ENCODE results near the gene ERC1.
A peak's percentile ranks its signal among the peaks of the same experiment; 100 is the strongest.
"Not testable (repeated sequence)": the region's sequence is repeated elsewhere in the genome, so short reads cannot be mapped to it uniquely, and the experiment has no call there.

ERC1 gene

DNA sequence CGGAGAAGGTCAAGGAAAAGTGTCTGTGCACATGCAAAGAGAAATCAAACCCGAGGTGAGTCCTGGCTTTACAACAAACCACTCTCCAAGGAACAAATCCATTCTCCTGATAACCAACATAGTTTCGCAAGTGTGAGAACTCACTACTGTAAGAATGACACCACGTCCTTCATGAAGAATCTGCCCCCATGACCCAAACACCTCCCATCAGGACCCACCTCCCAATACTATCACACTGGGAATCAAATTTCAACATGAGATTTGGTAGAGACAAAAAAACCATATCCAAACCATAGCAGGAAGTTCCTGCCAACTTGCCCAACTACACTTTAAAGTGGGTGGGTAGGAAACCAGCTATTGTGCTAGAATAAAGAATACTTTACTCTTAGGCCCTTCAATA is 2.4 kb upstream of the ERC1 start:
- DNase-seq = no peak

DNA sequence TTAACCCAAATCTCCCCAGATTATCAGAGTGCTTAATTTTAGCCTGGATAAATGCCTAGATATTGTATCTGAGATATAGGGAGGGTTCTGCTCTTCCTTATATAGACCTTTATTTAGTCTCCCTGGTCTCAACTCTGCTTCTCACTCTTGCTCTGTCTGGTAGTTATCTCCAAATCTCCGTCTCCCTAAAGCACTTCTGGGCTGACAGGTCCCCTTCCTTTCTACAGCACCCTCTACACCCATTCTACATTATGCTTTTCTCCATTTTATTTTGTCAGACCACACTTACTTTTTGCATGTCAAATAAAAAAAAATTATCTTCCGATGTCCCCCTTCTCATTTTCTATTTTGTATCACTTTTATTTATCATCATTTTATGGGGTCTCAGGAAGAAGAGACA is 2.0 kb upstream of the ERC1 start:
- DNase-seq = no peak

DNA sequence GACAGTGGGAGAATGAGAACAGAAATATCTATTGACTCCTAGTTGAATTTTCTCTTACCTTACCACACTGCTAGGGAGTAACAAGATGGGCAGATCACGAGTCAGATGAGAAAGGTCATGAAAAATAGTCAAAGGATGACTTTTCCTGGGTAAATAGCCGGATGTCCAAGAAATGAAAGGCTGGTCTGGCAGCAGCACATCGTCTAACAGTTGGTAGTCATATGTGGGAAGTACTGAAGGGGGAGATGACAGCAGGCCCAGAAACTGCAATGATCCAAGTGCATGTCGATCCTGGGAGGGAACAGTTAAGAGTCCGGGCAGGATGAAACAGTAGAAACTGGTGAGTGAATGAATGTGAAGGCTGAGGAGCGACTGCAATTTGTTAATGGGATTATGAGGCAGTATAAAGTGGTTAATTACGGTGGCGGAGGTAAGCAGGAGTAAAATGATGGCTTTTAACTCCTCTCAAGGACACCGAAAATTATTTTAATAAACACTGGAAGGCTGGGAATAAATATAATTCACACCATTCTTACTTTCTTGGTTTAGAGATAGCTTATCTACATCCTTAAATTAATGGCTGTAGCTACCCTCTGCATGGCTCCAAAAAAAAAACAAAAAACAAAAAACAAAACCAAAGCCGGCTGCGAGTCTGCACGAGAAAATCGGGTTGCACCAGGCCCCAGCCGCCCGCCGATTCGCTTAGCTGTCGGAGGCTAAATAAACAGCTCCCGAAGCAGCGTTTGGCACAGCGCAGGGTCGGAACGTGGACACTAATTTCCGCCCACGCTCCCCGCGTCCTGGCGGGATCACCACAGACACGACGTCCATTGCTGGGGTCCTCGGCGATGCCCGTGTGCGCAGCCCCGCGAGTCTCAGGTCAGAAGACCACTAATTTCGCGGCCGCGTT is 1.0 kb upstream of the ERC1 start:
- no peak for DNase-seq

DNA sequence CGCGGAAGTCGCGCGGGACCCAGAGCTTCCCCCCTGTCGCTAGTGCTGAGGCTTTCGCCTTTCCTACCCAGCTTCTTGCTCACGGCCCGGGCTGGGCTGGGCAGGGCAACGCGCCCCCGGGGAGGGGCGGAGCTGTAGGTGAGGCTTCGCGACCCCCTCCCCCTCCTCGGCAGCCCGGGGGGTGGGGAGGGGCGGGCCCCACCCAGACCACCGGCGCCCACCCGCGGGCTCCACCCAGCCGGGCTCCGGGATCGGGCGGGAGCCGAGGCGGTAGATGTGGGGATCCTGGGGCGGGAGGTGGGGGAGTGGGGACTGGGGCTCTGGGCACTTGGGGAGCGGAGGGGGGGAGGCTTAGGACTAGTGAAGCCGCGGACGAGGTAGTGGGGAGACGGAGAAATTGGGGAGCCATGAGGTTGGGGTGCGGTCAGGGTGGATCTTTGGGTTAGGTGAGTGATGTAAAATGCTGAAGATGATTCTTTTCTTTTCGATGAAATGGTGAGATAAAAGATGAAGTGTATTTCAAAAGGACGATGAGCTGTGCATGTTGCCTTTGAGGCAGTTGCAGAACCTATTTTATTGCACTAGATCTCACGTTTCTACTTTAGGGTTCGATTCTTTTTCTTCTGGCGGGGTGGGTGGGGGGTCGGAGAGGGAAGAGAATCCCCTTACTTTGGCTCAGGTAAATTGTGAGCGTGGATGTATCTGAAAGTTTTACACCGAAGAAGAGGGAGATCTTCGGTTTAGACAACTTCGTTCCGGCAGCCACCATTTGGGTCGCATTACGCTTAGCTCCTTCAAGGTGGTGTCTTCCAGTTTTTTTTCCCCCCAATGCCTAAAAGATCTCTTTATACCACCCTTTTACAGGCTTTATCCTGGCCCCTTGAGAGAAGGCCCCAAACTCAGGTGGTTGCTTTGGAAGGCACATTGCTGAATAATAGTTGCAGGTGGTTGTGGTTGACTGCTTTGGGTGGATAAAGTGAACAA is 619 bp downstream of the ERC1 start:
- peak in 1 of 2 donors; percentile 17 for DNase-seq

DNA sequence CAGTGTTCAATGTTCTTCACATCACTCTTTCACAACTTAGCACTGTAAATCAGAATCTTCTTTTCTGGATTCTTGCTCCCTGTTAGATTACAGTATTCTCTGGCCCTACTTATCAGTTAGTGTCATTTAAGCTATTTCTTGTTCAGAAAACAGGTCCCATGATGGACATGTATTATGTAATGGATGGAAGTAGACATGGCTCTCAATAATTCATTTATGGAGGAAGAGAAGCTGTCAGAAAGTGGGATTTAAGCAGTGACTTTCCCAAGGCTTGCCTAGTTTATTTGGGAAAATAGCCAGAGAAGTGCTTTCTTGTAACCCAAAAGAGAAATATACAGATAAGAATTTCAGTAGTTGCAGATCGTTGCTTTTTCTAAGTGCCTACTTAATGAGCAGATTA is 1.6 kb downstream of the ERC1 start:
- DNase-seq = no peak

DNA sequence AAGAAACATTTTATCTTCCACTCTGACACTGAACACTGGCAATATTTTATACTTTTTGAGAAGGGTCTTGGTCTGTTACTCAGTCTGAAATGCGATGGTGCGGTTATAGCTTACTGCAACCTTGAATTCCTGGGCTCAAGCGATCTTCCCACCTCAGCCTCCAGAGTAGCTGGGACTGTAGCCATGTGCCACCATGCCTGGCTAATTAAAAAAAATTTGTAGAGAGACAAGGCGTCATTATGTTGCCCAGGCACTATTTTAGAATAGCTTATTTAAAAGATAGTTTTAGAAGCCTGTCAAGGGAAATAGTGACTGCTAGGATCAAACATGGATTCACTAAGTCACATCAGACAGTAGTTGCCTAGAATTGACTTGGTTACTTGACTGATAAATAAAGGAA is 5.9 kb downstream of the ERC1 start:
- no peak for DNase-seq

DNA sequence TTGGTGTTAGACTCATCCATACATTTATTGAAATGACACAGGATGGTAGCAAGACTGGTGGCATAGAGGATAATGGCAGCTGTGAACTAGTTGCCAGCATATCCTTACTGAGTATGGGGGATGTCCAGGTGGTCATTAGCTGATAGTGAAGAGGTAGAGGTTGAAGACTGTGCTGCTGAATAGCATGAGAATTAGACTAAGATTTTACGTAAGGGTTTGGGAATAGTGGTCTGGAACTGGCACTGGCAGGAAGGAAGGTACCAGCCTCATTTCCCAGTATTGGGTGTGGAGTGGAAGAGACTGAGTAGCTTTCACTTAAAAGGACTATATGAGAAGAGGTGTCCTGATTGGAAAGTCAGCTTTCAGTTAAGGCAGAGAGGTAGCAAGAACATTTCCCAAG is 6.5 kb downstream of the ERC1 start:
- no peak for DNase-seq

DNA sequence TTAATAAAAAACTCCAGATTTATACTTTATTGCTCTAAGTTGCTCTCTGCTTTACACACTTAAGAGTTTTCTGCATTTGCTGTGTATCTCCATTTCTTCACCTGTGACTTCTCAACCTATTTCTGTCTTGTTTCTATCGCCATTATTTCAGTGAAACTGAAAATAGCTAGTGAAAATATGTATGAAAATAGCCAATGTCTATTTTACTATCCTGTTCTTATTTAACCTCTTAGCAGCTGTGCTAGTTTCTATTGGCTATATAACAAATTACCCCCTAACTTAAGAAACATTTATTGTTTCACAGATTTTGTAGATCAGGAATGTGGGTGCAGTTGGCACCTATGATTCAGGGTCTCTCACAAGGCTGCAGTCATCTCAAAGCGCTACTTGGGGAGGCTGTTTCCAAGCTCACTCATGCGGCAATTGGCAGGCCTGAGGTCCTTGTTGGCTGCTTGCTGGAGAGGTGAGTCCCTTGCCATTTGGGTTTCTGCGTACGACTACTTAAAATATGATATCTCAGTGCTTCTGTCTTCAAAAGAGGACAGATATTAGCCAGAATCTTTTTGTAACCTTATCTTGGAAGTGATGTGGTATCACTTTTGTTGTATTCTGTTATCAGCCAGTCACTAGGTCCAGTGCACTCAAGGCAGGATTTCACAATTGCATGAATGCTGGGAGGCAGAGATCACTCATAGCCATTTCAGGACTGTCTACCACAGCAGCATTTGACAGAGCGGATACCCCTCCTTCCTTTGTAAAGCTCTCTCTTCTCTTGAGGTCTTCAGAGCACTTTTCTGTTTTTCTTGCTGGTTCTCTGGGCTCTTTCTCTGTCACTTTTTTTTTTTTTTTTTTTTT is 7.2 kb downstream of the ERC1 start:
- DNase-seq = no peak

DNA sequence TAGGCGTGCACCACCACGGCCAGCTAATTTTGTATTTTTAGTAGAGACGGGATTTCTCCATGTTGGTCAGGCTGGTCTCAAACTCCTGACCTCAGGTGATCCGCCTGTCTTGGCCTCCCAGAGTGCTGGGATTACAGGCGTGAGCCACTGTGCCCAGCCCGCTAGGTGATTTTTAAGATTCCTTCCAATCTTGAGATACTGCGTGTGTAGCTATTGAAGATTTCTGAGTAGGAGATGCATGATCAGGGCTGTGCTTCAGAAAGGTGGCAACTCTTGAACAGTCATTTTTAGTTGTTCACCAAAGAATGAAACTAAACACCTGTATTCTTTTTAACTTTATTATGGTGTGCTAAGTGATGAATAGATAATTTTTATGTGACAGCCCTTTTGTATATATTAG is 8.7 kb downstream of the ERC1 start:
- not testable (repeated sequence) for DNase-seq

DNA sequence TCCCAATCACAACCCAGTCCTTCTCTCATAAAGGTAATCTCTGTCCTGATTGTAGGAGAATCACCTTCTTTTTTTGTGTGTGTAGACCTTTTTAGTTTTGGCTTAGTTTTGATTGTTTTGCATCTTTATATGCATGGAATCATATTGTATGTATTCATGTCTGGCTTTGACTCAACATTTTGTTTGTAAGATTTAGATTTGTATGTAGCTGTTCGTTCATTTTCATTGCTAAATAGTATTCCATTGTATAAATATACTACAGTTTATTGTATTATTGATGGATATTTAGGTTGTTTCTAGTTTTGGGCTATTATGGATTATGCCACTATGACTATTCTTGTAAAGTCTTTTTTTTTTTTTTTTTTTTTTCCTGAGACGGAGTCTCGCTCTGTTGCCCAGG is 10.5 kb downstream of the ERC1 start:
- no peak for DNase-seq

DNA sequence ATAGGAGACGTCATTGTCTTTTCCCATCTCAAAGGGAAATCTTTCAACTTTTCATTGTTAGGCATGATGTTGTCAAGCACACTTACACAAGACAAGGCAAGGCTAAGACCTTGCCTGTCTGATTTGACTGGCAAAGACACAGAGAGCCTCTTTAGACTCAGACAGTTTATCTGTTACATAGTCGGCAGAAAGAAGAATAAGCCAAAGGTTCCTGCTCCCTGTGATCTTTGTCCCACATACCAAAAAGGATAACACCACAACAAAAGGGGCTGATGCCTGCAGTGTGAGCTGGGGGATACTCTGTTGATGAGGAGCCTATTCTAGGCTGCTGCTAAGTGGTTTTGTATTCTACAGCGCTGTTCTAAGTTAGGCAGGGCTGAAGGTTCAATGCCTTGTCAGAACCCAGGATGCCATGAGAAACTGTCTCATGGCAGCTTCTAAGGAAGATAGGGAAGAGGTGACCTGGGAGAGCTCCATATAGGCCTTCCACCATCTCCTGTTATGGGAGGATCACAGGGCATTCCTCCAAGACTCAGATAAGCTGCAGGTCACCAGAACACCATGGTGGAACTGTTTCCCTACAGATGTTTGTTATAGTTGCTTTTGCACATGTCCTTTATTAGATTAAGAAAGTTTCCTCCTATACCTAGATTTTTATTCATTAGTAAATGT is 12.7 kb downstream of the ERC1 start:
- no peak for DNase-seq

DNA sequence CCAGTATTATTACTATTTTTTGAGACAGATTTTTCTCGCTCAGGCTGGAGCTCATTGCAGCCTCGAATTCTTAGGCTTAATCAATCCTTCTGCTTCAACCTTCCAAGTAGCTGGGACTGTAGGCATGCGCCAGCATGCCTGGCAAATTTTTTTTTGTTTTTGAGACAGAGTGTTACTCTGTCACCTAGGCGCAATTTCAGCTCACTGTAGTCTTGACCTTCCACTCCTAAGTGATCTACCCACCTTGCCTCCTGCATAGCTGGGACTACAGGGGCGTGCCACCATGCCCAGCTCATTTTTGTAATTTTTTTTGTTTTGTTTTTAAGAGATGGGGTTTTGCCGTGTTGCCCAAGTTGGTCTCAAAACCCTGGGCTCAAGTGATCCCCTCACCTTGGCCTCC is 15.2 kb downstream of the ERC1 start:
- no peak for DNase-seq

DNA sequence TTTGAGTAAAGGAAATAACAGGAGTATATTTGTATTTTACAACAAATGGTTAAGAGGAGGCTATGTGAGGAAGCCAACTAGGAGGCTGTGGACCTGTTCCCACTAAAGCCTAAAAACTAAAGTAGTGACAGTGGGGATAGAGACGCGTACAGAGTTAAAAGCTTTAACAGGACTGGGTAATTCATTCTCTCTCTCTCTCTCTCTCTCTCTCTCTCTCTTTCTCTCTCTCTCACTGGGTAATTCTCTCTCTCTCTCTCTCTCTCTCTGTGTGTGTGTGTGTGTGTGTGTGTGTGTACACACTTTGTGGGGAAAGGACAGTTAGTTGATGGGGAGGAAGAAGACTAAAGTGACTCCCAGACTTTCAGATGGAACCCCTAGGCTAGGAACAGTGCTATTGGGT is 16.3 kb downstream of the ERC1 start:
- DNase-seq = no peak

DNA sequence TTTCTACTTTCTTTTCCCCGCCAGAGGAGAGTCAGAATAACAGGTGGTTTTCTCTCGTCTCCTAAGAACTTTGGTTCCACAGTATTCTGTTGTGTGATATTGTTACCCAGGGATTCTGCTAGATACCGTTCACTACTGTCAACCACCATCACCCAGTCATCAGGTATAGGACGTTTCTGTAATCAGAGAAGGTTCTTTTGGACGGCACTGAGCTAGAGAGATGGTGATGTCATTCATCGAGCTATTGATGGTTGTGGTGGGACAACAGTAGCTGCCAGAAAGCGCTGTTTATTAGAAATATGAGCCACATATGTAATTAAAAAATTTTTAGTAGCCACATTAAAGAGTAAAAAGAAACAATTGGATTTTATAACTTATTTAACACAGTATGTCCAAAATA is 17.0 kb downstream of the ERC1 start:
- no peak for DNase-seq

DNA sequence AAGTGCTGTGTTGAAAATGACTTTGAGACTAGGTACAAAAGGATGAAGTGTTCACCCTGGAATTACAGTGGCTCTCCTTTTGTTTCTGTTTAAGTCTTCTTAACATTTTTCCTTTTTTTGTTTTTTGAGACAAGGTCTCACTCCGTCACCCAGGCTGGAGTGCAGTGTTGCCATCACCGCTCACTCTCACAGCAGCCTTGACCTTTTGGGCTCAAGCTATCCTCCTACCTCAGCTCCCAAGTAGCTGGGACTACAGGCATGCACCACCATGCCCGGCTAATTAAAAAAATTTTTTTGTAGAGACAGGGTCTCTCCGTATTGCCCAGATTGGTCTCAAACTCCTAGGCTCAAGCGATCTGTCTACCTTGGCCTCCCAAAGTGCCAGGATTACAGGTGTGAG is 20.1 kb downstream of the ERC1 start:
- DNase-seq = no peak

DNA sequence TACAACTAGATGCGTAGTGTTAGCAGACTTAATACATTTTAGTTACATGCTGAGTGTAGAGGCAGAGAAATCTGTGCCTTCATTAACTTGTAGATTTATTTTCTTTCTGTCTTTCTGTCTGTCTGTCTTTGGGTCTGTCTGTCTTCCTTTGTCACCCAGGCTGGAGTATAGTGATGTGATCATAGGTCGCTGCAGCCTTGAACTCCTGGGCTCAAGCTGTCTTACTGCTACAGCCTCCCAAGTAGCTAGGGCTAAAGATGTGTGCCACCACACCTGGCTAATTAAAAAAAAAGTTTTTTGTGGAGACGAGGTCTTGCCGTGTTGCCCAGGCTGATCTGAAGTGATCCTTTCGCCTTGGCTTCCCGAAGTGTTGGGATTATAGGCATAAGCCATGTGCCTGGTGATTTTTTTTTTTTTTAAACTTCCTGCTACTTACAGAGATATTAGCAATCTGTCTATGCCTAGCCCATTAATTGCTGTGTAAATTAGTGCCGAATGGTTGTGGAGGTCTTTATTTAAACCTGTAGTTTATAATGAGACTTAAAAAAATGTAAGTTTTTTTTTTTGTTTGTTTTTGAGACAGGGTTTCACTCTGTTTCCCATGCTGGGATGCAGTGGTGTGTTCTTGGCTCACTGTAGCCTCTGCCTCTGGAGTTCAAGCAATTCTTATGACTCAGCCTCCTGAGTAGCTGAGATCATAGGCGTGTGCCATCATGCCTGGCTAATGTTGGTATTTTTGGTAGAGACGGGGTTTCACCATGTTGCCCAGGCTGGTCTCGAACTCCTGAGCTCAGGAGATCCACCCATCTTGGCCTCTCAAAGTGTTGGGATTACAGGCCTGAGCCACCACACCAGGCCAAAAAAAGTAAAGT is 22.8 kb downstream of the ERC1 start:
- no peak for DNase-seq

DNA sequence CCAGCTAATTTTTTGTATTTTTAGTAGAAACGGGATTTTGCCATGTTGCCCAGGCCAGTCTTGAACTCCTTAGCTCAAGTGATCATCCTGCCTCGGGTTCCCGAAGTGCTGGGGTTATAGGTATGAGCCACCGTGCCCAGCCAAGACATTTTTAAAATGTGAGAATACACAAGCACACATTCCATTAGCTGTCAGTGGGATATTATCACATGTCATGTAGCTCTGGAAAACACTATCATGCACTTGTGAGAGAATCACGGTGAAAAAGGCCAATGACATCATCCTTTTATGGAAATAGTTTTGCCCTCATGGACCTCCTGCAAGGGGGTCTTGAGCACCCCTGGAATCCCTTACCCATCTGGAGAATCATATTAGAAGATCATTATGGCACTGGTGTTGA is 28.3 kb downstream of the ERC1 start:
- no peak for DNase-seq

DNA sequence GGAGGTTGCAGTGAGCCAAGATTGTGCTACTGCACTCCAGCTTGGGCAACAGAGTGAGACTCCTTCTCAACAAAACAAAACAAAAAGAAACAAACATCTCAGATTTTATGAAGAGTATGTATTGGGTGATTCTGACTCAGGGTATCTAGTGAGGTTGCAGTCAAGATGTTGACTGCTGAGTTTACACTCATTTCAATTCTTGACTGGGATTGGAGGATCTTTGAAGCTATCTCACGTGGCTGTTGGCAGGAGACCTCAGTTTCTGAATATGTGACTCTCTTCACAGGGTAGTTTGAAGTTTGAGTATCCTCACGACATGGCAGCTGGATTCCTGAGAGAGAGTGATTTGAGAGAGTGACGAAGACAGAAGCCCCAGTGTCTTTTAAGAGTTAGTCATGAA is 29.4 kb downstream of the ERC1 start:
- DNase-seq = no peak

DNA sequence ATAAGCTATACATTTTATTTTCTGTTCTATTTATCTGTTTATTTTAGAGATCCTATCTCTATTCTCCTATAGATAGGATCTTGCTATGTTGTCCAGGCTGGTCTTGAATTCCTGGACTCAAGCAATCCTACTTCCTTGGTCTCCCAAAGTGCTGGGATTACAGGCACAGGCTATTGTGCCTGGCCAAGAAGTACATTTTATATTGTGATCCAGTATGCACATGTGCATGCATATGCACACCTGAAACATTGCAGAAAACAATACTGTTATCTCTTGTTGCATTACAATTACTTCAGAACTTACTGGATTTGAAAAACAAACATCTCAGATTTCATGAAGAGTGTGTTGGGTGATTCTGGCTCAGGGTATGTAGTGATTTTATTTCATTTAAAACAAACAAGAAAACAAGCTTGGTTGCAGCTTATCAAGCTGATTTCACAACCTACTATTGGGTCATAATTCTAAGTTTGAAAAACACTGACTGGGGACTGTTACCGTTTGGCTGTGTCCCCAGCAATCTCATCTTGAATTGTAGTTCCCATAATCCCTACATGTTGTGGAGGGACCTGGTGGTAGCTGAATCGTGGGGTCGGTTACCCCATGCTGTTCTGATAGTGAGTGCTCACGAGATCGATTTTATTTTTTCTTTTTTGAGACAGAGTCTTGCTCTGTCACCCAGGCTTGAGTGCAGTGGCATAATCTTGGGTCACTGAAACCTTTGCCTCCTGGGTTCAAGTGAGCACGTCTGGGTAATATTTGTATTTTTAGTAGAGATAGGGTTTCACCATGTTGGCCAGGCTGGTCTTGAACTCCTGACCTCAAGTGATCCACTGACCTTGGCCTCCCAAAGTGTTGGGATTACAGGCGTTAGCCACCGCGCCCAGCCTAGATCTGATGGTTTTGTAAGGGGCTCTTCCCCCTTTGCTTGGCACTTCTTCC is 31.3 kb downstream of the ERC1 start:
- DNase-seq = no peak

DNA sequence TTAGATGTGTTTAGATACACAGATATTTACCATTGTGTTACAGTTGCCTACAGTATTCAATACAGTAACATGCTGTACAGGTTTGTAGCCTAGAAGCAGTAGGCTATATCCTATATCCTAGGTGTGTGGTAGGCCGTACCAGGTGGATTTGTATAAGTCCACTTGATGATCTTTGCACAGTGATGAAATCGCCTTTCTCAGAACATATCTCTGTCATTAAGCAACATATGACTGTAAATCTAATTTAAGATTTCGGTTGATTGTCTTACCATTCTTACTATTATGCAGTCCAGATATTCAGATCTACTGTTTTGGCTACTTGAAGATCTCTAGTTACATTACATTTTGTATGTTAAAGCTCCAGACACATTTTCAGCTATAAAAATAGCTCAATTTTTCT is 39.8 kb downstream of the ERC1 start:
- DNase-seq = no peak
